ENCODE measurements around the gene KRTAP10-4.

The KRTAP10-4 gene

DNA sequence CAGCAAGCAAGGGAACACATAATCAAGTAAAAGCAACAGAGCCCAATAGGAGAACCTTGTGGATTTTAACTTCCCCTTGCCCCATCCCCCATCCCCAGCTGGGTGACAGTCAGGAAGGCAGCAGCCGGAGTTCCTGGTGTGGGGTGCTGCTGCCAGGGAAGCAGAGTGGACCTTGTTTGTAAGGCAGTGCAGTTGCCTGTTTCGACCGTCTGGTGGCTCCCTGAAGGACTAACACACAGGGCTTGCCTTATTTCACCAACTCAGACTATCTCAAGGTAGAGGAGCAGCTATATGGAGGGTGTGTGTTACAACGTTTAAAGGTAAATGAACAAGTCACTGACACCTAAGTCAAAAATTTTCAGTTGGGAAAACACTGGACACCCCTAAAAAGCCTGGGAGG is 45.0 kb downstream of the KRTAP10-4 start:
- no peak overlapping the region for H3K27ac ChIP-seq (replicated peaks)
- H3K4me3 ChIP-seq (replicated peaks; ENCODE audit: insufficient read depth, low read length), result no peak overlapping the region
- DNase-seq (ENCODE audit: low read depth in 1 of 2, low spot score in 1 of 2), result peak in 1 of 2 experiments; percentile 66
- TF ChIP-seq POLR2AphosphoS5 (IDR thresholded peaks at IDR 0.05; ENCODE audit: low read depth), result no peak
- TF ChIP-seq GABPA (IDR thresholded peaks at IDR 0.05; ENCODE audit: low read depth), result no peak
- no peak for TF ChIP-seq SPI1 (IDR thresholded peaks at IDR 0.05; ENCODE audit: borderline replicate concordance, low read depth)
- TF ChIP-seq, protein P1, sequence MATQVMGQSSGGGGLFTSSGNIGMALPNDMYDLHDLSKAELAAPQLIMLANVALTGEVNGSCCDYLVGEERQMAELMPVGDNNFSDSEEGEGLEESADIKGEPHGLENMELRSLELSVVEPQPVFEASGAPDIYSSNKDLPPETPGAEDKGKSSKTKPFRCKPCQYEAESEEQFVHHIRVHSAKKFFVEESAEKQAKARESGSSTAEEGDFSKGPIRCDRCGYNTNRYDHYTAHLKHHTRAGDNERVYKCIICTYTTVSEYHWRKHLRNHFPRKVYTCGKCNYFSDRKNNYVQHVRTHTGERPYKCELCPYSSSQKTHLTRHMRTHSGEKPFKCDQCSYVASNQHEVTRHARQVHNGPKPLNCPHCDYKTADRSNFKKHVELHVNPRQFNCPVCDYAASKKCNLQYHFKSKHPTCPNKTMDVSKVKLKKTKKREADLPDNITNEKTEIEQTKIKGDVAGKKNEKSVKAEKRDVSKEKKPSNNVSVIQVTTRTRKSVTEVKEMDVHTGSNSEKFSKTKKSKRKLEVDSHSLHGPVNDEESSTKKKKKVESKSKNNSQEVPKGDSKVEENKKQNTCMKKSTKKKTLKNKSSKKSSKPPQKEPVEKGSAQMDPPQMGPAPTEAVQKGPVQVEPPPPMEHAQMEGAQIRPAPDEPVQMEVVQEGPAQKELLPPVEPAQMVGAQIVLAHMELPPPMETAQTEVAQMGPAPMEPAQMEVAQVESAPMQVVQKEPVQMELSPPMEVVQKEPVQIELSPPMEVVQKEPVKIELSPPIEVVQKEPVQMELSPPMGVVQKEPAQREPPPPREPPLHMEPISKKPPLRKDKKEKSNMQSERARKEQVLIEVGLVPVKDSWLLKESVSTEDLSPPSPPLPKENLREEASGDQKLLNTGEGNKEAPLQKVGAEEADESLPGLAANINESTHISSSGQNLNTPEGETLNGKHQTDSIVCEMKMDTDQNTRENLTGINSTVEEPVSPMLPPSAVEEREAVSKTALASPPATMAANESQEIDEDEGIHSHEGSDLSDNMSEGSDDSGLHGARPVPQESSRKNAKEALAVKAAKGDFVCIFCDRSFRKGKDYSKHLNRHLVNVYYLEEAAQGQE (IDR thresholded peaks at IDR 0.05; ENCODE audit: insufficient replicate concordance, low read depth), result no peak
- TF ChIP-seq, protein P2, sequence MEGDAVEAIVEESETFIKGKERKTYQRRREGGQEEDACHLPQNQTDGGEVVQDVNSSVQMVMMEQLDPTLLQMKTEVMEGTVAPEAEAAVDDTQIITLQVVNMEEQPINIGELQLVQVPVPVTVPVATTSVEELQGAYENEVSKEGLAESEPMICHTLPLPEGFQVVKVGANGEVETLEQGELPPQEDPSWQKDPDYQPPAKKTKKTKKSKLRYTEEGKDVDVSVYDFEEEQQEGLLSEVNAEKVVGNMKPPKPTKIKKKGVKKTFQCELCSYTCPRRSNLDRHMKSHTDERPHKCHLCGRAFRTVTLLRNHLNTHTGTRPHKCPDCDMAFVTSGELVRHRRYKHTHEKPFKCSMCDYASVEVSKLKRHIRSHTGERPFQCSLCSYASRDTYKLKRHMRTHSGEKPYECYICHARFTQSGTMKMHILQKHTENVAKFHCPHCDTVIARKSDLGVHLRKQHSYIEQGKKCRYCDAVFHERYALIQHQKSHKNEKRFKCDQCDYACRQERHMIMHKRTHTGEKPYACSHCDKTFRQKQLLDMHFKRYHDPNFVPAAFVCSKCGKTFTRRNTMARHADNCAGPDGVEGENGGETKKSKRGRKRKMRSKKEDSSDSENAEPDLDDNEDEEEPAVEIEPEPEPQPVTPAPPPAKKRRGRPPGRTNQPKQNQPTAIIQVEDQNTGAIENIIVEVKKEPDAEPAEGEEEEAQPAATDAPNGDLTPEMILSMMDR (IDR thresholded peaks at IDR 0.05; ENCODE audit: insufficient read depth, low read length), result no peak
- H3K27me3 ChIP-seq (ENCODE audit: insufficient read depth, poor library complexity, severe bottlenecking), result no peaks in the 10 kb centered on the region

- no peak overlapping the region for H3K27ac ChIP-seq (replicated peaks)
These were observed 45.4 kb downstream of the KRTAP10-4 start for GRCh38 chr21:44618909-44619308.

GRCh38 chr21:44619886-44620285 is 46.4 kb downstream of the KRTAP10-4 start:
- H3K4me3 ChIP-seq (replicated peaks; ENCODE audit: insufficient read depth, low read length), result no peak overlapping the region
- no peak overlapping the region for H3K27ac ChIP-seq (replicated peaks)
- H3K27me3 ChIP-seq (ENCODE audit: insufficient read depth, poor library complexity, severe bottlenecking), result no peaks in the 10 kb centered on the region
- no peak for DNase-seq (ENCODE audit: low read depth in 1 of 2, low spot score in 1 of 2)
- TF ChIP-seq, protein P1 (IDR thresholded peaks at IDR 0.05; ENCODE audit: insufficient replicate concordance, low read depth), result no peak
- TF ChIP-seq POLR2AphosphoS5 (IDR thresholded peaks at IDR 0.05; ENCODE audit: low read depth) (no peak), GABPA (IDR thresholded peaks at IDR 0.05; ENCODE audit: low read depth) (no peak)

More at GRCh38 chr21:44618909-44619308, 45.4 kb downstream of the KRTAP10-4 start:
- Histone ChIP-seq H3K27me3 (ENCODE audit: insufficient read depth, poor library complexity, severe bottlenecking) (no peaks in the 10 kb centered on the region), H3K4me3 (replicated peaks; ENCODE audit: insufficient read depth, low read length) (no peak overlapping the region)
- no peak for TF ChIP-seq GABPA (IDR thresholded peaks at IDR 0.05; ENCODE audit: low read depth)
- TF ChIP-seq, protein P2 (IDR thresholded peaks at IDR 0.05; ENCODE audit: insufficient read depth, low read length), result no peak
- no peak for TF ChIP-seq POLR2AphosphoS5 (IDR thresholded peaks at IDR 0.05; ENCODE audit: low read depth)
- TF ChIP-seq SPI1 (IDR thresholded peaks at IDR 0.05; ENCODE audit: borderline replicate concordance, low read depth), result no peak
- TF ChIP-seq, protein P1 (IDR thresholded peaks at IDR 0.05; ENCODE audit: insufficient replicate concordance, low read depth), result no peak
- DNase-seq (ENCODE audit: low read depth in 1 of 2, low spot score in 1 of 2), result no peak
